Nucleus accumbens (tissue), 56 donors: Measurements from ENCODE around the gene RTKN.
"Not testable (repeated sequence)": the region's sequence is repeated elsewhere in the genome, so short reads cannot be mapped to it uniquely, and the experiment has no call there.

Experiments used
- DNase-seq, 56 donors: peaks; one replicate each; lab custom pipeline; 2025; lab: John Stamatoyannopoulos, UW

Gene RTKN

DNA sequence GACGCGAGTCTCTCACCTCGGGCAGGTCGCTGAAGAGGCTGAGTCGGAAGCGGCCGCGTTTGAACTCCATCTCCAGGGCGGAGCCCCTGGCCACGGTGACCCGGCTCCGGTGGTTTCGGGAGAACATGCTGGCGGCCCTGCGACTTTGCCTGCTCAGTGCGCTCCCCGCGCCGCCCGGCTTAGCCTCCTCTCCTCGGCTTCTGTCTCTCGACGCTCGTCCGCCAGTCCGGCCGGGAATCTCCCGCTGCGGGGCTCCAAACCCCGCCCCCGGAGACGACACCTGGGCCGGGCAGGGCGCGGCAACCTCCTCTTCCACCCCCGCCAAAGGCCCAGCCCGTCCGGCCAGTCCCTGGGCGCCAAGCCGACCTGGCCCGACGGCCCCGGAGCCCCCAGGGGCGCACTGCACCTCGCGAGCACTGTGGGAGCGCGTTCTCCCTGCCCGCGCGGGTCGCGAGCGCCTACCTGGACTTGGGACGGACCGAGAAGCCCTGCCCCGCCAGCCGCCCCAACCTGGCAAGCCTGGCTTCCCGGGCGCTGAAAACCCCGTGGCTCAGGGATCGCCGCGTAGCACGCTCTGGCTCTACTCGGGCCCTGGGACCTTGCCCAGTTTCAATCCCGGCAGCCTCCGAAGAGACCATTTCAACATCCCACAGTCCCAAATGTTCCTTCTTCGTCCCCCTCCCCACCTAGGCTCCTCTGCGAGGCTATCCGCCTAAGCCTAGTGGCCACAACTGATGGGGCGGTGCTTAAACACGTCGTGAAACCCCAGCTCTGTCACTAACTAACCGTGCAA lies at the start of gene RTKN:
Gene RTKN, minus strand, starts transcription at position 248 of the 793 bp plus-strand sequence. Its CDS starts 121 bp downstream, at position 127.
- peak in 9 of 56 donors; percentile 19 to 58 (median 37) for DNase-seq

DNA sequence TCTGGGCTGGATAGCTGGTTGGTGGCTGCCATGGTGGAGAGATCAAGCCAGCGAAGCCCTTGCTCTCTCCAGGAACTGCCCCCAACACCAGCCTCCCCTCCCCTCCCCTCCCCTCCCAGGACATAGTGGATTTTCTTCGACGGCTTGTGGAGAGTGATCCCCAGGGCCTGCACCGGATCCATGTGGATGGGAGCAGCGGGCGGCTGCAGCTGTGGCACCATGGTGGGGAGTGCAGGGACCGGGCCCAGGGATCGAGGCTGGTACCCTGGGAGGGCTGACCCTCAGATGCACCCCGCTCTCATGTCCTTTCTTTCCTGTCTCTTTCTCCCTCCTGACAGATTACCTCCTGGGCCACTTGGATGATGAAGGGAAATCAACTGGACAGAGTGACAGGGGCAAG lies 48.2 kb upstream of the RTKN start:
- no peak for DNase-seq

GRCh38 chr2:74488643-74489481 lies 47.1 kb upstream of the RTKN start:
- no peak for DNase-seq

DNA sequence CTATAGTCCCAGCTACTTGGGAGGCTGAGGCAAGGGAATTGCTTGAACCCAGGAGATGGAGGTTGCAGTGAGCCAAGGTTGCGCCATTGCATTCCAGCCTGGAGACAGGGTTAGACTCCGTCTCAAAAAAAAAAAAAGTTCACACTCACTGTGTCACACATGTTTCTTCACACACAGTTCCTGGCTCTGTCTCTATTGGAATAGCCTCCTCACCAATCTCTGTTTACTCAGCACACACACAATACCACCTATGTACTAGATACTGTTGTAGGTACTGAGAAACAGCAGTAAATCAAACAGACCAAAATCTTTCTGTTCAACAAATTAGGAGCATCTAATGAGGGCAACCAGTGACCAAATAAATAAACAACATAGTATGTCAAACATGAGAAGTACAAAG lies 44.4 kb upstream of the RTKN start:
- no peak for DNase-seq

GRCh38 chr2:74483675-74484164 lies 42.0 kb upstream of the RTKN start:
- not testable (repeated sequence) for DNase-seq

- DNase-seq: peak; percentile 81 to 100 (median 95)
Observed at GRCh38 chr2:74482801-74483674, 41.3 kb upstream of the RTKN start, which contains the start of the genes CCDC142 and TTC31. TSS of gene CCDC142 (minus strand) at chr2:74482998. CDS start at chr2:74482837, 161 bp downstream. TSS of gene TTC31 (plus strand) at chr2:74483081. CDS start at chr2:74483096, 15 bp downstream.

DNA sequence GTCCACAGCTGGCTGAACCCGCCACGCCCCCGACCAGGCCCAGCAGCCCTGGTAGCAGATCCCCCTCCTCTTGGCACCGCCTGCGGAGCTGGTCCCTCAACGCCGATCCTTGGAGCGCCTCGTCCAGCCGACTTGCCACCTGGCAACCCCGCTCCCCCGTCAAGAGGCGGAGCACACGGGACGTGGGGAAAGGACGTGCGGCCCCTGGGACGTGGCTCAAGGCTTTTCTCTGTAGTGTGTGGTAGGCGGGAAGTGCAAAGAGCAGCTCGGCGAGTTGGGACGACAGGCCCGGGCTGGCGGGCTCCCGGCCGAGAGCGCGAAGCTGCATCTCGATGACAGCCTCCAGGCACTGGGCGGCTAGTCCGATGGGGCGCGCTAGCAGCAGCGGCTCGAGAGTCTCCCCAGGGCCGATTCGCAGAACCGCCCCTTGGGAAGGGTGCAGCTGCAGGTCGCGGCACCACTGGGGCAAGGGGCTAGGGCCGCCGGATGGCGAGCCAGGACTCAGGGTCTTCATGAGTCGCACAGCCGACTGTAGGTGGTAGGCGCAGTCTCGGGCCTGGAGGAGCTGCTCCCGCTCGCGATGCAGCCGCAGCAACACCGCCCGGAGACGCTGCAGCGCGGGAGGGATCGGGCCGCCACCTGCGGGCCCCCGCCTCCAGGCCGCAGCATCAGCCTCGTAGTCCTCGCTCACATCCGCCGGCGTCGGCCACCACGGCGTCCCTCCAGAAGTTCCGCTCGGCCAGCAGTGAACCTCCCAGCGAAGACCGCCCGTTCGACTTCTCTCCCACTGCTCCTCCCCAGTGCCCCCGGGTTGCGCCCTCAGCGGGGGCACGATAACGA lies 40.4 kb upstream of the RTKN start:
- DNase-seq: peak in 8 of 56 donors; percentile 45 to 83 (median 50)

DNA sequence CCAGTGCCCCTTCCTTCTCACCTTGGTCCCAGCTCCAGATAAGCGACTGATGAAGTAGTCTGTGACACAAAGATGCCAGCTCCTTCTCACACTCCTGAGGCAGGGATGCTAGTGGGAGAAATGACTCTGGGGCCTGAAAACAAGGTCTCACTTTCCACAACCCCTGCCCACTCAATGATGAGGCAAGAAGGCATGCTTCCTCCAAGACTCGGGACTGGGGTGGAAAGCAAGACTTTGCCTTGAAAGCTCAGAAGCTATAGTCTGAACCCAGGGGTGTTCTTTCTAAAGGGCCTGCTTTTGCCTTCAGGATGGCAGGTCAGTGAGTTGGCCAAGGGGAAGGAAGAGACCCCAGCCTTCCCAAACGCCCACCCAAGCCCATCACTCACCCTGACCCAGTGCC lies 39.7 kb upstream of the RTKN start:
- DNase-seq: no peak

GRCh38 chr2:74474899-74475298 lies 33.2 kb upstream of the RTKN start:
- DNase-seq: no peak

DNA sequence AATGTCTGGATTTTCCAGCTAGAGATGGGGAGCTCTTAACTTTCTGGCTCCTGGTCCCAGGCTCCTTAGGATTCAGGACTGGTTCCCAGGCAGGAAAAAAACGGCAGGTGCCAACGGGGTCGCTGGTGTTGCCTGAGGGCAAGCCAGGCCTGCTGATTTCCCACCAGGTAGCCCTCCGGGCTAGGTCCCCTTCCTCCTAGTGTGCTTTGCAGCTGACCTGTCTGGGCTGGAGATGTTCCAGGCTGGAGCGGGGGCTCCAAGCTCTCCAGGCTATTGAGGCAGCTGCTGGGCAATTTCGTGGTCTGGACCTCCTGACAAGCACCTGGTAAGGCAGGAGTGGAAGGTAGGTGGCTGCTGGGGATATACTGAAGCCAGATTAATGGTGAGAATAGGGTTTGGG lies 32.7 kb upstream of the RTKN start:
- no peak for DNase-seq

DNA sequence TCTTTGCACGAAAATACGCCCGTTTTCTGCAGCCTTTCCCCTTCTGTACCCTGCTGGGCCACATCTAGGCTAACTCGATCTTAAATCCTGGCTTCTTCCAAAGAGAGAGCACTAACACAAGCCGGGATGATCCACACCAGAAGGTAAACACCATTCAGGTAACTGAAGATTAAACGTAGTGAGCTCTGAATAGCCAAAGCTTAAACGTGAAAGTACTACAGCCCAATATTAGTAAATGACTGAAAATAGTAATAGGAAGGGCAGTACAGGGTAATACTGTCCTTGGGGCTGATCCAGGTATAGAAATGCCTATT lies 31.2 kb upstream of the RTKN start:
- no peak for DNase-seq

- peak; percentile 29 to 96 (median 90) for DNase-seq
Observed at GRCh38 chr2:74472086-74472944, 30.6 kb upstream of the RTKN start, which contains the start of gene MRPL53. TSS of gene MRPL53 (minus strand) at chr2:74472680. CDS start at chr2:74472660, 20 bp downstream.

GRCh38 chr2:74471332-74472065 lies 29.8 kb upstream of the RTKN start:
- DNase-seq: no peak

- not testable (repeated sequence) for DNase-seq
Observed at GRCh38 chr2:74470742-74471141, 29.0 kb upstream of the RTKN start.

GRCh38 chr2:74464406-74464805 lies 22.7 kb upstream of the RTKN start:
- DNase-seq: no peak

DNA sequence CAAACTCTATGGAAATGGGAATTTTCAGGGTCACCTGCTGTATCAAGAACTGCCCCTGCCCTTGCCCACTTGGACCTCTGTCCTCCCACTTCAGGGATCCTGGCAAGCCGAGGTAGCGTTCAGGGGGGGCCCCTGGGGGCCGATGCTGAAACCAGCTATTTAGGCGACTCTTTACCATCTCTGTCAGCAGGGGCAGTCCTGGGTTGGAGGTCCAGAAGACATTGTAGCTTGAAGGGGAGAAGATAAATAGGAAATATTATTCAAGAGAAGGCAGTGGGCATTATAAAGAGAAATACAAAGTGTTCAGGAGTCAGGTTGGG lies 21.0 kb upstream of the RTKN start:
- no peak for DNase-seq

GRCh38 chr2:74462054-74462785 lies 20.5 kb upstream of the RTKN start:
- no peak for DNase-seq
